HG03064 (cell line): ENCODE data around the gene RND2.
"Not testable (repeated sequence)": the region's sequence is repeated elsewhere in the genome, so short reads cannot be mapped to it uniquely, and the experiment has no call there.

Source experiments
- ATAC-seq: cut with Tn5 transposase; IDR thresholded peaks from one replicate; pipeline ENCODE4 v1.9.1; 2021; ENCODE audit warnings: low read depth; ENCODE audit not compliant: unreplicated experiment

RND2 gene

DNA sequence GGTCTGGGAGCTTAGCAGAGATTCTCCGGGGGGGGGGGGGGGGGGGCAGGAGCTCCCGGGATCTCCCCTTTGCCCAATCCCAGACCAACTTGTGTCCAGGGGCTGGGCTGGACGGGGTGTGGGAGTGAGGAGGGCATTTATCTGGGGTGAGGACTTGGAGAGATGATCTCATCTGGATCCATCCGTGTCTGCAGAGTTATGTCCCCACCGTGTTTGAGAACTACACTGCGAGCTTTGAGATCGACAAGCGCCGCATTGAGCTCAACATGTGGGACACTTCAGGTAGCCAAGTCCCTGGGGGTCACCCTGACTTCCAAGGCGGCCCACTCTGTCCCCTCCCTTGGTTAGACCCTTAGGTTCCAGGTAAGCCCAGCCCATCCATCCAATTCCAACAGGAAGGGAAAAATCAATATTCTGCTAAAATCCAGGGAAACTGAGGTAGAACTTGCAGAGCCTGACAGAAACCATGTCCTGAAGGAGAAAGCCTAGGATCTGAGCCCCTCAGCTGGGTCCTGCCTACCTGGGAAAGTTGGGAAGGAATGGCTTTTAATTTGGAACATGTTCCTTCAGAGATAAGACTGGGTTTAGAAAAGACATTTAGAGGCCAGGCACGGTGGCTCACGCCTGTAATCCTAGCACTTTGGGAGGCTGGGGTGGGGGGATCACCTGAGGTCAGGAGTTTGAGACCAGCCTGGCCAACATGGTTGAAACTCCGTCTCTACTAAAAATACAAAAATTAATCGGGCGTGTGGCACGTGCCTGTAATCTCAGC lies 921 bp downstream of the RND2 start:
- no peak for ATAC-seq

GRCh38 chr17:43026595-43026994 lies 1.6 kb downstream of the RND2 start:
- no peak for ATAC-seq

GRCh38 chr17:43027091-43028032 lies 2.3 kb downstream of the RND2 start:
- no peak for ATAC-seq

DNA sequence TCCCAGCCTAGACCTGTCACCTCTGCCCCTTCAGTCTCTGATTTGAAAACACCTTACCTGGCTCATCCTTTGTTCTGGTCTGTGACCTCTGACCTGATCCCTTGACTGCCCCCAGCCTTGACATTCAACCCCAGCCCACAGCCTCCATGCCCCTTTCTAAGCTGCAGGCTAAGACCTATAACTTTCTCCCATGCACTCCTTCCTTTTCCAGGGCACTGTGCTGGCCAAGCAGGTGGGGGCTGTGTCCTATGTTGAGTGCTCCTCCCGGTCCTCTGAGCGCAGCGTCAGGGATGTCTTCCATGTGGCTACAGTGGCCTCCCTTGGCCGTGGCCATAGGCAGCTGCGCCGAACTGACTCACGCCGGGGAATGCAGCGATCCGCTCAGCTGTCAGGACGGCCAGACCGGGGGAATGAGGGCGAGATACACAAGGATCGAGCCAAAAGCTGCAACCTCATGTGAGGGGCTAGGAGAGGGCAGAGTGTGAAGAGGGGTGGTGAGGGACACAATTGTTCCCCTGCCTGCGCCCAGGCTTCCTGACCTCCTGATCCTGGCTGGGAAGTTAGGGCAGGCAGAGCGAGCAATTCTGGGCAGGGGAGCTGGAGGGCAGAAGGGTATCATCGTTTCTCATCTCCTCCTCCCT lies 3.3 kb downstream of the RND2 start:
- ATAC-seq: no peak

GRCh38 chr17:43030137-43030767 lies 5.2 kb downstream of the RND2 start:
- ATAC-seq: no peak

GRCh38 chr17:43031666-43032065 lies 6.6 kb downstream of the RND2 start:
- ATAC-seq: no peak

- ATAC-seq: no peak
Observed at GRCh38 chr17:43033948-43034881, 9.2 kb downstream of the RND2 start.

GRCh38 chr17:43034894-43035293 lies 9.9 kb downstream of the RND2 start:
- no peak for ATAC-seq

- no peak for ATAC-seq
Observed at GRCh38 chr17:43039646-43040045, 14.6 kb downstream of the RND2 start.

DNA sequence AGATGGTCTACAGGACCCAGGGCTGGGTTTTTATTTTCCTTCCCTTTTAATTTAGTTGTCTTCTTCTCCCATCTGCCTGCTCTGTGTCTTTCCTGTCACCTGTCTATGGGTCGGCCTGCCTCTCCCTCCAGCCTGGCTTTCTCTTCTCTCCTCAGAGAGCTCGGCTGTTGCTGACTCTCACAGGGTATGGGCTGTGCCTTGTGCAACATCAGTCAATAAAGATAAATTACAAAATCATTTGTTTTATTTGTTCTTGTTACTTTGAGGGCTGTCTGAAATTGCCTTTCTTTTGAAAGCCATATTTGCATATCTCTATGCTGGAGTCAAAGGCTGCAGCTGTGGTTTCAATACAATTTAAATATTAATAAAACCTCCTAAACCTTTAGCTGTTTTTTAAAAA lies 15.6 kb downstream of the RND2 start:
- ATAC-seq: no peak

- no peak for ATAC-seq
Observed at GRCh38 chr17:43042025-43042628, 17.1 kb downstream of the RND2 start.

DNA sequence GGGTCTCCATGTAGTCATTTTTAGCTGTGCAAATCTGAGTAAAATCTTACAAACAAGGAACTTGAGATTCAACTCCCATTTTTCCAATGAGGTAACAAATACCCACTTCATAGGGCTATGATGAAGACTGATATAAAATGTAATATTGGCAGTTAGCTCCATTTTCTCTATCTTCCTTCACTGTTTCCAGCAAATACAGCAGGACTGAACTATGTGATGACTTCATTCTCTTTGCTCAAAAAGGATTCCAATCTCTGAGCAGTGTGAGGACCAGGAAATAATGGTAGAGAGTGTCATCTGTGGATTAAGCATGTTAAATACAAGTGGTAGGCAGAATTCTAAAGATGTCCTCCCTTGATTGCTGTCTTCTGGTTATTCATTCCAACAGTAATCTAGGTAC lies 18.3 kb downstream of the RND2 start:
- ATAC-seq: no peak

DNA sequence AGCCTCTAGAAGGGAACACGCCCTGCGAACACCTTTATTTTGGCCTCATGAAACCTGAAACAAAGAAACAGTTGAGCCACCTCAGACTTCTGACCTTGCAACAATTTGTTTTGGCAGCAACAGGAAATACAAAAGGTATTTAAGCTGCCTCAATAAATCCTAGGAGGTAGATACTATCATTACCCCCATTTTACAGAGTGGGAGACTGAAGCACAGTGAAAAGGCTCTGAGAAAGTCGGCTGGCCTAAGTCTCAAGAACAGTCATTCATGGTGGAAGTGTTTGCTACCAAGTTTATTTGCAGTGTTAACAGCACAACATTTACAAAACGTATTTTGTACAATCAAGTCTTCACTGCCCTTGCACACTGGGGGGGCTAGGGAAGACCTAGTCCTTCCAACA lies 19.0 kb downstream of the RND2 start:
- no peak for ATAC-seq

DNA sequence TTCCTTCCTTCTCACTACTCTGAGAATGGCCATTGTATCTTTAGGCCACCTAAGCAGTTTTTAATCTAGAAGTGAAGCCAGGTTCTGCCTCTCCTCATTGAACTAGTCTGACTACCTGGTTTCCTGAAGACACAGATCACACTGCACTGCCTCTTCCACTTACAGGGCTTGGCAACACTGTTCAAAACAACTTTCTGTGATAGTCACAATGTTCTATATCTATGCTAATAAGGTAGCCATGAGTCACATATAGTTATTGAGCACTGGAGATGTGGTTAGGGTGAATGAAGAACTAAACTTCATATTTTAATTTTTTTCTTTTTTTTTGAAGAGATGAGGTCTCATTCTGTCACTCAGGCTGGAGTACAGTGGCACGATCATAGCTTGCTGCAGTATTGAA lies 26.9 kb downstream of the RND2 start:
- ATAC-seq: no peak

DNA sequence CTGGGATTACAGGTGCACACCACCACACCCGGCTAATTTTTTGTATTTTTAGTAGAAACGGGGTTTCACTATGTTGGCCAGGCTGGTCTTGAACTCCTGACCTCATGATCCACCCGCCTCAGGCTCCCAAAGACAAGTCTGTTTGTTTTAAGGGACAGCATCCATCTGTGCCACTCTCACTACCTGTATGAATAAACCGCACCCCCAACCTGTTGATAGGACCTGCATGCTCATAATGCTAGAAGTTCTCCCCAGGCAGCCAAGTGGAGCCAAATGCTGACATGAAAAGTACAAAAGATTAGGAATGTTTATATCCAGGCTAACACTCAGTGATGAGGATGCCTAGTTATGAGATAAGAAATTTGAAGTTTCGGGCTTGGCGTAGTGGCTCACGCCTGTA lies 28.0 kb downstream of the RND2 start:
- ATAC-seq: not testable (repeated sequence)

DNA sequence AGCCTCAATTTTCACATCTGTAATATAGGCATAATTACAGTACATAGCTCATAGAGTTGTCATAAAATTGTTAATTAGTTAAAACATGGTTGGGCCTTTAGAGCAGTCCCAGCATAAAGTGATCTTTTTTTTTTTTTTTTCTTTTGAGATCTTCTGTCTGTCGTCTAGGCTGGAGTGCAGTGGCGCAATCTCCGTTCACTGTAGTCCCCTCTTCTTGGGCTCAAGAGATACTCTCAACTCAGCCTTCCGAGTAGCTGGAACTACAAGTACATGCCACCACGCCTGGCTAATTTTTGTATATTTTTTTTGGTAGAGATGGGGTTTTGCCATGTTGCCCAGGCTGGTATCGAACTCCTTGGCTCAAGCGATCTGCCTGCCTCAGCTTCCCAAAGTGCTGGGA lies 31.0 kb downstream of the RND2 start:
- no peak for ATAC-seq

DNA sequence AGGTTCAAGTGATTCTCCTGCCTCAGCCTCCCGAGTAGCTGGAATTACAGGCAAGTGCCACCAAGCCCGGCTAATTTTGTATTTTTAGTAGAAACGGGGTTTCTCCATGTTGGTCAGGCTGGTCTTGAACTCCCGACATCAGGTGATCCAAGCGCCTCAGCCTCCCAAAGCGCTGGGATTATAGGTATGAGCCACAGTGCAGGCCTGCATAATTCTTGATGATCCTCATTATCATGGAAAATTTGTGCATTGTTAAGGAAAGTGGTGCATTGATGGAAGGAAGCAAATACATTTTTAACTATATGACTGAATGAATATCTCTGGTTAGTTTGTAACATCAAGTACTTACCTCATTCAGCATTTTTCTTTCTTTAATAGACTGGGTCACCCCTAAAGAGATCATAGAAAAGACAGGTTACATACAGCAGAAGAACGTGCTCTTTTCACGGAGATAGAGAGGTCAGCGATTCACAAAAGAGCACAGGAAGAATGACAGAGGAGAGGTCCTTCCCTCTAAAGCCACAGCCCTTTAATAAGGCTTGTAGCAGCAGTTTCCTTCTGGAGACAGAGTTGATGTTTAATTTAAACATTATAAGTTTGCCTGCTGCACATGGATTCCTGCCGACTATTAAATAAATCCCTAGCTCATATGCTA lies 38.1 kb downstream of the RND2 start:
- no peak for ATAC-seq

- ATAC-seq: no peak
Observed at GRCh38 chr17:43068570-43069367, 43.7 kb downstream of the RND2 start.
